Measurements from ENCODE around the gene WDPCP.

WDPCP gene

DNA sequence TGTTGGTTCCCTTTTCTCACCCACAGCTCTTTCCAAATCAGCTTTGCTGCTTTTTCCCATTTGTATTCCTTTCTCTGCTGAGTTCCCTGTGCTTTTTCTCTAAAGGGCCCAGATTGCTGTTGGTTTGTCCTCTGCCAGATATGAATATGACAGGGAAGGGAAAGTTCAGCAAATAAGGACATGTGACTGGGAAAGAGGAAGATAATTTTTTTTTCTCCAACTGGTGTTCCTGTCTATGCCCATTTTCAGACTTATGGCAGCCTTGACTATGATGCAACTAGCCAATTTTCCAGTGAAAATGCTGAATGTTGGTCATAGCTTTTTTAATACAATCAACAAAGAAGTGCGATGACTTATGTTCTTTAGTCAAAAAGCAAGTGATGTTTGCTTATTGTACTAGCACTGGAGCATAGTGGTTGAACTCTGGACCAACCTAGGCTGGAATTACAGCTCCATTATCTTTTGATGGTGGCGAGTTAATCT is 8.2 kb upstream of the WDPCP start:
- H3K4me3 ChIP-seq, result no peak overlapping the region
- H3K9me3 ChIP-seq (ENCODE audit: low read depth, low read length), result no peaks in the 10 kb centered on the region
- peaks cover 70% of the 10 kb centered on the region for H3K36me3 ChIP-seq (ENCODE audit: insufficient read depth, low read length)
- H3K27ac ChIP-seq, result no peak overlapping the region
- DNase-seq (ENCODE audit: low read depth, low spot score), result no peak
- no peak overlapping the region for H3K9ac ChIP-seq (ENCODE audit: insufficient read length)
- TF ChIP-seq EZH2 (IDR thresholded peaks at IDR 0.05), result no peak
- no peak for TF ChIP-seq POLR2AphosphoS5 (IDR thresholded peaks at IDR 0.05; ENCODE audit: borderline replicate concordance, low read depth, low read length)
- TF ChIP-seq FOXP2 (optimal IDR thresholded peaks at IDR 0.05; ENCODE audit: control extremely low read depth, extremely low read length, insufficient read depth), result no peak

DNA sequence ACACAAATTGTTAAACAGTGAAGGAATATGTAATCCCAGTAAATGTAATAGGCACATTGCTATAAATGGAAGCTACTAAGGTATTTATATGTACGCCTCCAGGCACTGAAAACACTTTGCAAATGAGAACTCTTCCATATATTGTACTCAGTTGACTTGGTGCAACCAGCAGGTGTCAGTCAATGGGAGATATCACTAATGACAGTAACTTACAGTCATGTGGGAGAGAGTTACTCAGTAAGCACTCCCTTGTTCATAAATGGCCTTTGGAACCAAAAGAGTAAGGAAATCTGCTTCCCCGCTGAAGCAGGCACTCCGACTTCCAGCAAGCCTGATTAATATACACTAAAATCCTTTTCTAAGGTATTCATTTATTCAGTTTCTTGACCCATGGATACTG is 6.4 kb upstream of the WDPCP start:
- peaks cover 56% of the 10 kb centered on the region for H3K36me3 ChIP-seq (ENCODE audit: insufficient read depth, low read length)
- H3K4me3 ChIP-seq, result no peak overlapping the region
- no peak overlapping the region for H3K9ac ChIP-seq (ENCODE audit: insufficient read length)
- no peak for DNase-seq (ENCODE audit: low read depth, low spot score)
- H3K27ac ChIP-seq, result no peak overlapping the region
- no peak for TF ChIP-seq POLR2AphosphoS5 (IDR thresholded peaks at IDR 0.05; ENCODE audit: borderline replicate concordance, low read depth, low read length)
- no peaks in the 10 kb centered on the region for H3K9me3 ChIP-seq (ENCODE audit: low read depth, low read length)

DNA sequence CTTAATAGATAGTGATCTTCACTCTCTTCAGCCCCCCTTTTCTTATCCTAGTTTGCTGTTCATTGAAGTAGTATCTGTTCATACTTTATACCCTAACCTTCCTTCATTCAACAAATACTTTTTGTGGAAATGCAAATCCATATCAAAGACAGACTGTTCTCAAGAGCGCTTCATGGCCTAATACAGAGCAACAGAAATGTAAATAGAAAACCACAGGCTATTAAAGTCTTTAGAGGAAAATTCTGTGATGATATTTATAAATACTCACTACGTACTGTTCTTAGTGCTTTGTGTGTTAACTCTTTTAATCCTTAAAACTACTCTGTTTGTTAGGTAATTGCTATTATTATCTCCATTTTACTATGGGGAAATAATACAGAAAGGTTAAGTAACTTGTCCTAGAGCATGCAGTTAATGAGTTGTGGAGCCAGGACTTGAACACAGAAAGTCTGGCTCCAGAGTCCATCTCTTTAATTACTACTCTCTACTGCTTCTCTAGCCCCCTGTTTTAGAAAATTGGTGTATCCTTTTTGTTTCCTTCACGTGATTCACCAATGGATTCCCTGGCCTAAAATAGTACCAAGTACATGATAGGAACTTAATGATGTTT is 3.4 kb upstream of the WDPCP start:
- no peak for TF ChIP-seq FOXP2 (optimal IDR thresholded peaks at IDR 0.05; ENCODE audit: control extremely low read depth, extremely low read length, insufficient read depth)
- TF ChIP-seq EZH2 (IDR thresholded peaks at IDR 0.05), result no peak
- peaks cover 42% of the 10 kb centered on the region for H3K36me3 ChIP-seq (ENCODE audit: insufficient read depth, low read length)
- H3K9me3 ChIP-seq (ENCODE audit: low read depth, low read length), result no peaks in the 10 kb centered on the region
- H3K4me3 ChIP-seq, result no peak overlapping the region
- no peak overlapping the region for H3K27ac ChIP-seq
- no peak for DNase-seq (ENCODE audit: low read depth, low spot score)
- H3K9ac ChIP-seq (ENCODE audit: insufficient read length), result no peak overlapping the region

DNA sequence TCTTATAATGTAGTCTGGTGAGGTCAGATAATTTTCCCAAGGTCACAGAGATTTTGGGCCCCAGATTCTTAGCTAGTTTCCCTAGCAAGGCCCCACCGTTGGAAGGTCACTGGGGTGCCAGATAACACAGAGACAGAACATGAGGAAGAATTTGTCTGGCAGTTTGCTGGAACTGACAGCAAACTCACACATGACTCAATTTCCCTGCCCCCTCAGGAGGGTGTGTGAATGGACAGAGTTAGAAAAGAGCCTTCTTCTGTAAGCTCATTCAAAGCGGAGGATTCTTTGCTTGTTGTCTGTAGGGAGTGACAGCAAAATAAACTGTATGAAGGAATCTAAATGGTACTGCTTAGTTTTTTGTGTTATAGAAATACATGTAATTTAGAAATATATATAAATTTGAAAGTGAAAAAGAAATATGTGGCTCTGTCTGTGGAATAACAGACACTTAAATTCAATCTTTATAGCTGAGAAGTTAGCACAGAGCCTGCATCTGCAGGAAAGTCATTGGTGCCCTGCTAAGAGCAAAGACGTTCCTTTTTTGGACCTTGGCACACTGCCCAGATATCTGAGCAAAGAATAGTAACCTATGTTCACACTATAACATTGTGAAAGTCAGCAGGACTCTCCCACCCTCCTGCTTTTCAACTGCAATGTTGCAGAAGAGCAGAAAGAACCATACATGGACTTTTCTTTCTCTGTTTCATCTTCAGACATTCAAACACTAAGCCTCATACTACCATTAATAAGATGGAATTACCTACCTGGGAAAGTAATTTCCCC is 2.5 kb upstream of the WDPCP start:
- Histone ChIP-seq H3K9ac (ENCODE audit: insufficient read length) (no peak overlapping the region), H3K9me3 (ENCODE audit: low read depth, low read length) (no peaks in the 10 kb centered on the region), H3K27ac (no peak overlapping the region), H3K36me3 (ENCODE audit: insufficient read depth, low read length) (peaks cover 36% of the 10 kb centered on the region), H3K4me3 (no peak overlapping the region)
- TF ChIP-seq POLR2AphosphoS5 (IDR thresholded peaks at IDR 0.05; ENCODE audit: borderline replicate concordance, low read depth, low read length), result no peak
- TF ChIP-seq FOXP2 (optimal IDR thresholded peaks at IDR 0.05; ENCODE audit: control extremely low read depth, extremely low read length, insufficient read depth), result no peak
- TF ChIP-seq EZH2 (IDR thresholded peaks at IDR 0.05), result no peak
- no peak for DNase-seq (ENCODE audit: low read depth, low spot score)

- Histone ChIP-seq H3K9me3 (ENCODE audit: low read depth, low read length) (no peaks in the 10 kb centered on the region), H3K36me3 (ENCODE audit: insufficient read depth, low read length) (peaks cover 21% of the 10 kb centered on the region), H3K4me3 (peak overlapping the region; percentile 96), H3K9ac (ENCODE audit: insufficient read length) (peak overlapping the region; percentile 91), H3K27ac (peak overlapping the region; percentile 51; the same call in 1 of the 2 replicates)
- TF ChIP-seq POLR2AphosphoS5 (IDR thresholded peaks at IDR 0.05; ENCODE audit: borderline replicate concordance, low read depth, low read length) (no peak), FOXP2 (optimal IDR thresholded peaks at IDR 0.05; ENCODE audit: control extremely low read depth, extremely low read length, insufficient read depth) (no peak), EZH2 (IDR thresholded peaks at IDR 0.05) (no peak)
- no peak for DNase-seq (ENCODE audit: low read depth, low spot score)
Measured at GRCh38 chr2:63589148-63589958, 1.1 kb upstream of the WDPCP start.

DNA sequence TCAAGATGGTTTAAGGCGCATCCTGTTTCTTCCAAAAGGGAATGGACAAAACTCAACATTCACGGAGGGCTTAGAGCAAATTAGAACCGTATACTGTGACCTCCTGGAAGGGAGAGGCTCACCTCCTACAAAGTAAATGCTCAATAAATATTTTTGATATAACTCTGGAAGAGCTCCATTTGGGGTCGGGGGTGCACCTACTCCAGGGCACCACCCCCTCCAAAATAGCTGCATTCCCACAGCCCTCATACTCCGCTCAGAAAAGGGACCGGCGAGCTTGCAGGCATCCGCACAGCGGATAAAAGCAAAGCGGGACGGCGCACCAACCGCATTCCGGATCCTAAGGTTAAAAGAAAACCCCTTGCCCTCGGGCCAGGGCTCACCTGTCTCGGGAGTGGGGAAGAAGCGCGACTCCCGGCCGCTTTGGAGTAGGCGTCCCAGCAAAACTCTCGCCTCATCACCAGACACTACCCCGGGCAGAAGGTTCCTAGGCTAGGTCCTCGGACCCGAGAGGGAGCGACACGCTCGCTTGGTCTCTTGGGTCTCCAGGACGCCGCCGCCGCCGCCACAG is 378 bp downstream of the WDPCP start:
- peak overlapping the region; percentile 96 for H3K4me3 ChIP-seq
- no peak for DNase-seq (ENCODE audit: low read depth, low spot score)
- H3K9ac ChIP-seq (ENCODE audit: insufficient read length), result peak overlapping the region; percentile 77
- no peak for TF ChIP-seq FOXP2 (optimal IDR thresholded peaks at IDR 0.05; ENCODE audit: control extremely low read depth, extremely low read length, insufficient read depth)
- no peak for TF ChIP-seq EZH2 (IDR thresholded peaks at IDR 0.05)
- no peak for TF ChIP-seq POLR2AphosphoS5 (IDR thresholded peaks at IDR 0.05; ENCODE audit: borderline replicate concordance, low read depth, low read length)
- H3K36me3 ChIP-seq (ENCODE audit: insufficient read depth, low read length), result peaks cover 10% of the 10 kb centered on the region
- no peaks in the 10 kb centered on the region for H3K9me3 ChIP-seq (ENCODE audit: low read depth, low read length)
- no peak overlapping the region for H3K27ac ChIP-seq

DNA sequence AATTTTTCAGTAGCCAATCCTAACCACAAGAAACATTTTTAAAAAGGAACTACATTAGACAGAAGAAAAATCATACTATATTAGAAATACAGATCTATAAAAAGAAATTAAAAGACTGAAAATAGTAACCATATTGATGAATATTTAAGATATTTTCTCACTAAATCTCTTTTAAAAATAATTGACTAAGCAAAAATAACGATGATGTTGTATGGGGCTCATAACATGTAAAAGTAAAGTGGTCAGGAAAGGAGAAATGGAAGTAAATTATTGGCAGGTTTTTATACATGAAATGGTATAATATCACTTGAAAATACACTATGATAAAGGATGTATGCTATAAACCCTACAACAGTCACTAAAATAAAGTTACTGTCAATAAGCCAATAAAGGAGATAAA is 5.4 kb downstream of the WDPCP start:
- no peak overlapping the region for H3K4me3 ChIP-seq
- DNase-seq (ENCODE audit: low read depth, low spot score), result no peak
- no peak overlapping the region for H3K9ac ChIP-seq (ENCODE audit: insufficient read length)
- no peaks in the 10 kb centered on the region for H3K9me3 ChIP-seq (ENCODE audit: low read depth, low read length)
- no peaks in the 10 kb centered on the region for H3K36me3 ChIP-seq (ENCODE audit: insufficient read depth, low read length)
- TF ChIP-seq FOXP2 (optimal IDR thresholded peaks at IDR 0.05; ENCODE audit: control extremely low read depth, extremely low read length, insufficient read depth) (no peak), POLR2AphosphoS5 (IDR thresholded peaks at IDR 0.05; ENCODE audit: borderline replicate concordance, low read depth, low read length) (no peak), EZH2 (IDR thresholded peaks at IDR 0.05) (no peak)
- H3K27ac ChIP-seq, result no peak overlapping the region

All from SK-N-MC (cell line).